Measurements from ENCODE around the gene OR1I1.

Gene OR1I1, protein sequence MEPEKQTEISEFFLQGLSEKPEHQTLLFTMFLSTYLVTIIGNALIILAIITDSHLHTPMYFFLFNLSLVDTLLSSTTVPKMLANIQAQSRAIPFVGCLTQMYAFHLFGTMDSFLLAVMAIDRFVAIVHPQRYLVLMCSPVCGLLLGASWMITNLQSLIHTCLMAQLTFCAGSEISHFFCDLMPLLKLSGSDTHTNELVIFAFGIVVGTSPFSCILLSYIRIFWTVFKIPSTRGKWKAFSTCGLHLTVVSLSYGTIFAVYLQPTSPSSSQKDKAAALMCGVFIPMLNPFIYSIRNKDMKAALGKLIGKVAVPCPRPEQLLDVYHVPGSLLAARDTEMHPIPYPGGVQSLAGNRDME

DNA sequence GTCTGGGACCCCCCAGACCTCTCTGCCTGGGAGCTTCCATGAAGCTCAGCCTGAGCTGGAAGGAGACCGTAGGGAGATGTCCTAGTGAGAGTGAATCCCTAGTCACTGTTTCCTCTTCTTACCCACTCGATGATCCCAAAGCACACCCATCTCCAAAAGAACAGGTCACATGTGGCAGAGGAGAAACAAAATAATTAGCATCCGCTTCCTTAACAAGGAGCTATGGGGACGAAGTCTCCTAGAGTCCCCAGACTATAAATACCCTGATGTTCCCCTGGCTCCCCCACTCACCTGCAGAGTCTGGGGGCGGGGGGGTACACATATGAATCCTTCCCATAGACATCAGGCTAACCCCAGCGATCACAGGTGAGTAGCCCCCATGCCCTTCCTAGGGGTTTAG lies at the start of gene OR1I1:
Gene OR1I1, plus strand, starts transcription at position 301 of the 400 bp plus-strand sequence. CDS start 4,855 bp downstream, outside the sequence.
- ChIA-PET CTCF (interaction anchor here (0.6 to 2.4 kb wide), 3 partner anchors 9 to 480 kb away, joined by 3 to 8 read pairs (median 4); no protein-coding TSS in a partner anchor), POLR2A (no interaction called here)
- DNase-seq (ENCODE audit: extremely low spot score): no peak
- TF ChIP-seq SUZ12 (IDR thresholded peaks at IDR 0.05) (no peak), TARDBP (IDR thresholded peaks at IDR 0.05) (no peak), FOXA1 (IDR thresholded peaks at IDR 0.05) (no peak), ELF4 (IDR thresholded peaks at IDR 0.05) (no peak), L3MBTL2 (conservative IDR thresholded peaks at IDR 0.05) (no peak), ARNT (IDR thresholded peaks at IDR 0.05) (no peak), BHLHE40 (IDR thresholded peaks at IDR 0.05; ENCODE audit: borderline replicate concordance) (no peak), NFRKB (IDR thresholded peaks at IDR 0.05) (no peak), LEF1 (IDR thresholded peaks at IDR 0.05; ENCODE audit: borderline replicate concordance) (no peak)
- TF ChIP-seq, protein P1, sequence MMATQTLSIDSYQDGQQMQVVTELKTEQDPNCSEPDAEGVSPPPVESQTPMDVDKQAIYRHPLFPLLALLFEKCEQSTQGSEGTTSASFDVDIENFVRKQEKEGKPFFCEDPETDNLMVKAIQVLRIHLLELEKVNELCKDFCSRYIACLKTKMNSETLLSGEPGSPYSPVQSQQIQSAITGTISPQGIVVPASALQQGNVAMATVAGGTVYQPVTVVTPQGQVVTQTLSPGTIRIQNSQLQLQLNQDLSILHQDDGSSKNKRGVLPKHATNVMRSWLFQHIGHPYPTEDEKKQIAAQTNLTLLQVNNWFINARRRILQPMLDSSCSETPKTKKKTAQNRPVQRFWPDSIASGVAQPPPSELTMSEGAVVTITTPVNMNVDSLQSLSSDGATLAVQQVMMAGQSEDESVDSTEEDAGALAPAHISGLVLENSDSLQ (IDR thresholded peaks at IDR 0.05): no peak

DNA sequence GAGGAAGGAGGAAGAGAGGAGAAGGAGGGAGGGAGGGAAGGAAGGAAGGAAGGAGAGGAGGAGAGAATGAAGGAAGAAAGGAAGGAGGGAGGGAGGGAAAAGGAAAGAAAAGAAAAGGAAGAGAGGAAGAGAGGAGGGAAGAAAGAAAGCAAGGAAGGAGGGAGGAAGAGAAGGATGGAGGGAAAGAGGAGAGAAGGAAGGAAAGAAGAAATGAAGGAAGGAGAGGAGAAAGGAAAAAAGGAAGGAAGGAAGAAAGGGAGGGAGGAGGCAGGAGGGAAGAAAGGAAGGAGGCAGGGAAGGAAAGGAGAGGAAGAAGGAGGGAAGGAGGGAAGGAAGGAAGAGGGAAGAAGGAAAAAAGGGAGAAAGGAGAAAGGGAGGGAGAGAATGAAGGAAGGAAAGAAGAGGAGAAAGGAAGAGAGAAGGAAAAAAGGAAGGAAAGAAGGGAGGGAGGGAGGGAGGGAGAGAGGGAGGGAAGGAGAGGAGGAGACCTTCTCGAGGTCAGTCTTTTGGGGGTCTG lies 46.2 kb upstream of the OR1I1 start:
- ChIA-PET CTCF (no interaction called here), POLR2A (no interaction called here)
- no peak for DNase-seq (ENCODE audit: extremely low spot score)
- TF ChIP-seq FOXM1 (IDR thresholded peaks at IDR 0.05; ENCODE audit: borderline replicate concordance) (no peak), LEF1 (IDR thresholded peaks at IDR 0.05; ENCODE audit: borderline replicate concordance) (no peak), ZNF384 (IDR thresholded peaks at IDR 0.05) (no peak), ARNT (IDR thresholded peaks at IDR 0.05) (no peak), L3MBTL2 (conservative IDR thresholded peaks at IDR 0.05) (no peak), HDGF (IDR thresholded peaks at IDR 0.05; ENCODE audit: borderline replicate concordance) (no peak), CTBP1 (IDR thresholded peaks at IDR 0.05; ENCODE audit: borderline replicate concordance) (no peak), ELF4 (IDR thresholded peaks at IDR 0.05) (no peak), FOXA1 (IDR thresholded peaks at IDR 0.05) (no peak), FOXK2 (IDR thresholded peaks at IDR 0.05) (no peak), BHLHE40 (IDR thresholded peaks at IDR 0.05; ENCODE audit: borderline replicate concordance) (no peak), NFRKB (IDR thresholded peaks at IDR 0.05) (no peak)
- TF ChIP-seq, protein P1 (IDR thresholded peaks at IDR 0.05): no peak

DNA sequence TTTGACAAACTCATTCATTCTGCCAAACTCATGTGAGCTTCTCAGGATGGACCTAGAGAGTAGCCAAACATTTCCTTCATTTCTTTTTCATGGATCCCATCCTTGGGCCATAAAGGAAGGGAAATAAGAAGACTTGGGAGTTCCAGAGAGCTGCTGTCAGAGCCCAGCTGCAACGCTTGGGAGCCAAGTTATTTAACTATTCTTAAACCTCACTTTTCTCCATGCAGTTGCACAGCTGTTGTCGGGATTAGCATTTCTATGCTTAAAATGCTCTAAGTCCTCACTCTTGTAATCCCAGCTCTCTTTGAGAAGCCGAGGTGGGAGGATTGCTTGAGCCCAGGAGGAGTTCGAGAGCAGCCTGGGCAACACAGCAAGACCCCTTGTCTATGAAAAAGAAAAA lies 44.4 kb upstream of the OR1I1 start:
- POLR2A ChIA-PET: no interaction called here
- DNase-seq (ENCODE audit: extremely low spot score): no peak
- TF ChIP-seq SUZ12 (IDR thresholded peaks at IDR 0.05) (no peak), CTBP1 (IDR thresholded peaks at IDR 0.05; ENCODE audit: borderline replicate concordance) (no peak), NFRKB (IDR thresholded peaks at IDR 0.05) (no peak), SP1 (IDR thresholded peaks at IDR 0.05) (no peak), HDGF (IDR thresholded peaks at IDR 0.05; ENCODE audit: borderline replicate concordance) (no peak), BHLHE40 (IDR thresholded peaks at IDR 0.05; ENCODE audit: borderline replicate concordance) (no peak), ELF4 (IDR thresholded peaks at IDR 0.05) (no peak), TARDBP (IDR thresholded peaks at IDR 0.05) (no peak), LEF1 (IDR thresholded peaks at IDR 0.05; ENCODE audit: borderline replicate concordance) (no peak), FOXK2 (IDR thresholded peaks at IDR 0.05) (no peak)
- TF ChIP-seq, protein P1 (IDR thresholded peaks at IDR 0.05): no peak
- CTCF ChIA-PET: no interaction called here

DNA sequence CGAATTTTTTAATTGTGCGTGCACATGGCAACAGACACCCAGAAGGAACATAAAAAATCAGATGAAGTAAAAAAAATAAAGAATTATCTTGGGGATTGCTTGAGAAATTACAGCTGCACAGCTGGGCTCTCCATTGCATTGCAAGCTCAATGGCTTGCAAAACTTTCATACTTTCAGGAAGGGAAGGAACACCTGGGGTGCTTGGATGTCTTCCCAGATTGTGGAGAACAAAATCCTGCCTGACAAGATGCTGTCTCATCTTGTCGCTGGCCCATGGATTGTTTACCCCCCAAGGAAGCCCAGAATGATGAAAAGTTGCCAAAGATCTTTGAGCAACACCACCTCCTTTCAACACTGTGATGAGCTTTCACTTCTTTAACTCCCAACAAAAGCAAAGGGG lies 43.7 kb upstream of the OR1I1 start:
- ChIA-PET CTCF (no interaction called here), POLR2A (no interaction called here)
- TF ChIP-seq SP1 (IDR thresholded peaks at IDR 0.05) (no peak), TARDBP (IDR thresholded peaks at IDR 0.05) (no peak), L3MBTL2 (conservative IDR thresholded peaks at IDR 0.05) (no peak), ARNT (IDR thresholded peaks at IDR 0.05) (no peak), NFRKB (IDR thresholded peaks at IDR 0.05) (no peak), SUZ12 (IDR thresholded peaks at IDR 0.05) (no peak), BHLHE40 (IDR thresholded peaks at IDR 0.05; ENCODE audit: borderline replicate concordance) (no peak)
- TF ChIP-seq, protein P1 (IDR thresholded peaks at IDR 0.05): no peak
- DNase-seq (ENCODE audit: extremely low spot score): no peak

DNA sequence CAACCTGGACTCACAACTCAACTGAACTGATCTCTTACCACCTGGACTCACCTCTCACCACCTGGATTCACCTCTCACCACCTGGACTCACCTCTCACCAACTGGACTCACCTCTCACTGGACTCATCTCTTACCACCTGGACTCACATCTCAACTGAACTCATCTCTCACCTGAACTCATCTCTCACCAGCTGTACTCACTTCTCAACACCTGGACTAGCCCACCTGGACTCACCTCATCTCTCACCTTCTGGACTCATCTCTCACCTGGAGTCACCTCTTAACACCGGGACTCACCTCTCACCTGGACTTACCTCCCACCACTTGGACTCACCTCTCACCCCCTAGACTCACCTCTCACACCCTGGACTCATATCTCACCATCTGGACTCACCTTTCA lies 40.0 kb upstream of the OR1I1 start:
- TF ChIP-seq CTBP1 (IDR thresholded peaks at IDR 0.05; ENCODE audit: borderline replicate concordance): no peak
- no peak for DNase-seq (ENCODE audit: extremely low spot score)
- ChIA-PET POLR2A (no interaction called here), CTCF (no interaction called here)

DNA sequence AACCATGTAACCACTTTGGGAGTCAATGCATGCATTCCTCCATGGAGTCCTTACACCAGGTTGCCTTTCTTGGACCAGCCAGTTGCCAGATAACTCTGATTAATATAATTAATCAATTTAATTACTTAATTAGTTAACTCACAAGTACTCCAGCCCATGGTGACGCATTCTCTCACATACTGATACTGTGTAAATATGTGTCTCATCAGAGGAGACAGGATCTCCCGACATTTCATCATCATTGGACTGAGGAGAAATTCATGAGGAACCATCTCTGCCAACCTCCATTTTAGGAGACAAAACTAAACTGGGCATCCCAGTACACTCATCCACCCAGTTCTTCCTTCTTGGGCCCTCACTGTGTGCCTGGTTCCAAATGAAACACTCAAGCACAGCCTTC lies 39.2 kb upstream of the OR1I1 start:
- POLR2A ChIA-PET: no interaction called here
- DNase-seq (ENCODE audit: extremely low spot score): no peak
- no peak for TF ChIP-seq SUZ12 (IDR thresholded peaks at IDR 0.05)
- TF ChIP-seq, protein P1 (IDR thresholded peaks at IDR 0.05): no peak
- TF ChIP-seq L3MBTL2 (conservative IDR thresholded peaks at IDR 0.05): no peak
- no peak for TF ChIP-seq FOXM1 (IDR thresholded peaks at IDR 0.05; ENCODE audit: borderline replicate concordance)
- TF ChIP-seq ARNT (IDR thresholded peaks at IDR 0.05): no peak
- no peak for TF ChIP-seq SP1 (IDR thresholded peaks at IDR 0.05)
- no peak for TF ChIP-seq ZNF384 (IDR thresholded peaks at IDR 0.05)
- no peak for TF ChIP-seq LEF1 (IDR thresholded peaks at IDR 0.05; ENCODE audit: borderline replicate concordance)
- no peak for TF ChIP-seq ELF4 (IDR thresholded peaks at IDR 0.05)
- no peak for TF ChIP-seq TARDBP (IDR thresholded peaks at IDR 0.05)
- no peak for TF ChIP-seq FOXK2 (IDR thresholded peaks at IDR 0.05)
- TF ChIP-seq NFRKB (IDR thresholded peaks at IDR 0.05): no peak
- CTCF ChIA-PET: no interaction called here

Data from HEK293T (cell line).